A673 (cell line): ENCODE measurements around the gene PLCG1. TPM values are rescaled to one million over a fixed set of nuclear protein-coding genes. Genes with fewer than 3 reads are reported as not detected.

Experiments
- BruUV-seq: library from RNA; stranded (reverse); fragments of 400-500 nt; replicated peaks from 2 replicates; lab custom pipeline; 2021; lab: Mats Ljungman, UMichigan
- CTCF ChIA-PET: fragments of 300-600 bp; sonication (Branson Sonifier 250); formaldehyde crosslinking; loops from one replicate; lab custom pipeline; 2022; ENCODE audit warnings: antibody characterized with exemption; lab: Charles Lee
- POLR2A ChIA-PET: fragments of 300-600 bp; sonication (Branson Sonifier 250); formaldehyde crosslinking; loops from one replicate; lab custom pipeline; 2022; ENCODE audit warnings: antibody characterized with exemption; ENCODE audit not compliant: low non-redundant PET; lab: Charles Lee
- DNase-seq: peaks from one replicate; pipeline ENCODE4 v3.0.0-alpha.2; 2015; ENCODE audit warnings: low spot score
- H3K27ac ChIP-seq: fragments of 200-600 bp; sonication (generic); 2 replicates; pipeline ENCODE4 v1.5.1; 2016; ENCODE audit warnings: mixed run types, low read depth, mild to moderate bottlenecking, mixed read lengths, antibody characterized with exemption, low read length; ENCODE audit not compliant: poor library complexity, severe bottlenecking
- H3K27me3 ChIP-seq: fragments of 200-600 bp; sonication (generic); replicated peaks from 2 replicates; pipeline ENCODE4 v1.6.1; 2017; ENCODE audit warnings: mixed run types, low read depth, mild to moderate bottlenecking, mixed read lengths, antibody characterized with exemption, low read length; ENCODE audit not compliant: insufficient read depth, poor library complexity
- H3K36me3 ChIP-seq: fragments of 200-600 bp; sonication (generic); 2 replicates; pipeline ENCODE4 v1.6.1; 2016; ENCODE audit warnings: mixed run types, mild to moderate bottlenecking, mixed read lengths, antibody characterized with exemption, low read length; ENCODE audit not compliant: insufficient read depth, poor library complexity, severe bottlenecking
- H3K4me1 ChIP-seq: fragments of 200-600 bp; sonication (generic); 2 replicates; pipeline ENCODE4 v1.6.1; 2017; ENCODE audit warnings: mixed run types, mild to moderate bottlenecking, mixed read lengths, antibody characterized with exemption, low read length; ENCODE audit not compliant: insufficient read depth, poor library complexity, severe bottlenecking
- H3K4me3 ChIP-seq: fragments of 200-600 bp; sonication (generic); 2 replicates; pipeline ENCODE4 v1.5.1; 2016; ENCODE audit warnings: low read depth, mixed run types, mild to moderate bottlenecking, mixed read lengths, low read length; ENCODE audit not compliant: poor library complexity, severe bottlenecking
- H3K9me3 ChIP-seq: fragments of 200-600 bp; sonication (generic); 2 replicates; pipeline ENCODE4 v1.6.1; 2016; ENCODE audit warnings: mixed run types, low read depth, mild to moderate bottlenecking, mixed read lengths, antibody characterized with exemption, low read length; ENCODE audit not compliant: poor library complexity, severe bottlenecking
- CTCF ChIP-seq: fragments of 300-800, 200-600 bp; sonication (generic); conservative IDR thresholded peaks from 2 replicates; pipeline ENCODE4 v1.5.1; 2017; ENCODE audit warnings: low read depth, mild to moderate bottlenecking, antibody characterized with exemption, low read length, moderate library complexity, mixed read lengths
- EZH2 ChIP-seq: fragments of 200-600 bp; sonication (generic); IDR thresholded peaks from 2 replicates; pipeline ENCODE4 v1.6.1; 2017; ENCODE audit warnings: borderline replicate concordance, low read depth, mild to moderate bottlenecking, mixed read lengths, antibody characterized with exemption, low read length; ENCODE audit not compliant: poor library complexity, severe bottlenecking
- intact Hi-C: fragments of 100-400 bp; cut with micrococcal nuclease; formaldehyde crosslinking; loops from one replicate; pipeline ENCODE4 v1.10.0; 2022; ENCODE audit not compliant: unreplicated experiment
- total RNA-seq: library from RNA; stranded (reverse); gene quantifications from 2 replicates; pipeline ENCODE4 v1.2.3, GENCODE V29; 2021

The PLCG1 gene
- total RNA-seq, 1 experiment from 2014 or later: 146 TPM

DNA sequence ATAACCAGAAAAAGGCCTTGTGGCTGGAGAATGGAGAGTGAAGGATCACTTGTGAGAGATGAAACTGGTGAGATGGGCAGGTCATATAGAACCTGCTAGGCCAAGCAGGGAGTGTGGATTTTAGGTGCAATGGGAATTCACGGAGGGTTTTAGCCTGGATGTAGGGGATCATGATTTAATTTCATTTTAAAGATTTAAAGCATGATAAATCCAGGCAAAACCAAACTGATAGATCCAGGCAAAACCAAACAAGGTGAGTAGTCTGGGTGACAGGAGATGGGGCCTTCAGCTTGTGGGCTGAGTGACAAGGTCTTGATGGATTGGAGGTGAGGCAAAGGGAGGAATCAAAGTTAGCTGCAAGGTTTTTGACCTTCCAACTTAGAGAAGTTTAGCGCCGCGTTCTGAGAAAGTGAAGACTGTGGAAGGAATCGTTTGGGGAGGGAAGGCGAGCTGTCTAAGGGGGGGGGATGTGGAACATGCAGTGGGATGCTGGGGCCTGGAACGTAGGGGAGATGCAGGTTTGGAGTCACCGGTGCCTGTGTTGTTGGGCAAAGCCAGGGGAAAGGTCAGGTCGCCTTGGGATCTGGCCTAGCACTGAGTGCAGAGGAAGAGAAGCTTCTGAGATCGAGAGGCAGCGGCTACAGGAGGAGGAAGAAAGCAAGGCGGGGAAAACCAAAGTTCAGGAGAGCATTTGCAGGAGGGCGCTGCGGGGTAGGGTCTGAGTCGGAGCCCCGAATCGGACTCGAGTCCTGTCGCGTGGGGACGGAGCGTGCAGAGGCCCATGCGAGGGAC is 1.3 kb upstream of the PLCG1 start:
- ChIA-PET CTCF (interaction anchor here (1.3 to 2.5 kb wide), 3 partner anchors 12 to 204 kb away, joined by 3 to 19 read pairs (median 4); partner anchors contain the start of gene LPIN3), POLR2A (no interaction called here)
- H3K4me3 ChIP-seq: peak overlapping the region; percentile 93
- peaks cover 26% of the 10 kb centered on the region for H3K4me1 ChIP-seq
- H3K27ac ChIP-seq: peak overlapping the region; percentile 92
- H3K27me3 ChIP-seq: no peaks in the 10 kb centered on the region
- no peaks in the 10 kb centered on the region for H3K36me3 ChIP-seq
- H3K9me3 ChIP-seq: no peaks in the 10 kb centered on the region
- no peak for TF ChIP-seq EZH2
- no peak for TF ChIP-seq CTCF
- intact Hi-C loops: loop anchor here (1.0 to 10.0 kb wide), 3 partner anchors 61 to 204 kb away; partner anchors contain the start of gene LPIN3
- peak; percentile 10 for DNase-seq
- BruUV-seq: TSS peak; percentile 57

GRCh38 chr20:41137614-41138474 is 501 bp downstream of the PLCG1 start:
- Histone ChIP-seq H3K4me1 (peaks cover 26% of the 10 kb centered on the region), H3K4me3 (peak overlapping the region; percentile 93), H3K9me3 (no peaks in the 10 kb centered on the region), H3K36me3 (no peaks in the 10 kb centered on the region), H3K27me3 (no peaks in the 10 kb centered on the region), H3K27ac (peak overlapping the region; percentile 92)
- intact Hi-C loops: loop anchor here (5.0 to 10.0 kb wide), 2 partner anchors 63 to 94 kb away; no protein-coding TSS in a partner anchor
- ChIA-PET POLR2A (interaction anchor here (0.6 kb wide), 1 partner anchor 518 kb away, joined by 3 read pairs; no protein-coding TSS in a partner anchor), CTCF (no interaction called here)
- TF ChIP-seq CTCF: no peak
- no TSS peak for BruUV-seq
- DNase-seq: peak; percentile 85

DNA sequence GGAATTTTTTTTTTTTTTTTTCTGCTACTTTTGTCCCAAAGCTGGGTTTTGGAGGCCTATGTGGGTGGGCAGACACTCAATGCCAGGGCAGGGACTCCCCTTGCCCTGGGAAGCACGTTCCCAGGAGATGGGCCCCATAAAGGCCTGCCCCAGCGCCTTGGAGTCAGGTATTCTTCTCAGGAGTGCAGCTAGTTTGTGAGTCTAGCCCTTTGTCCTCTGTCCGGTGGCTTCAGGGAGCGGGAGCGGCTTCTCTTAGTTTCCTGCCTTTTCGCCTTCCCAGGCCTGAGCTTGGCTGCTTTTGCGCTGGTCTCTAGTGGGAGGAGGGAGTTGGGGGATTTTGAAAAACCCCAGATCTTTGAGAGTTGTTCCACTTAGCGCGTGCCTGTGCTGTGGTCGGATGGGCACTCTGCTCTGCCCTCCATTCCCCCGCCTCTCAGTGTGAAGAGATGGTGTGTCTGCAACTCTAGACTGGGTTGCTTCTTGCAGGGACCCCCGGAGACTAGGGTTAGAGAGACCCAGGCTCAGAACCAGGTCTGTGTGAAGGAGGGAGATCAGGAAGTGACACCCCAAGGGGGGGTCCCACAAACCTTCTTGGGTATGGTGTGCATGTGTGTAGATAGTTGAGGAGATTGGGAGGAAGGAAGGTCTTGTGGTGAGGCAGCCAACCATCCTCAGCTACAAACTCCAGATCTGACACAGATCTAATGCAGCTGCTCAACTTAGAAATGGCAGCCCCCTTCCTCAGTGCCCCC is 1.3 kb downstream of the PLCG1 start:
- intact Hi-C loops: loop anchor here (5.0 to 10.0 kb wide), 2 partner anchors 64 to 94 kb away; no protein-coding TSS in a partner anchor
- peak overlapping the region; percentile 93 for H3K4me3 ChIP-seq
- DNase-seq: no peak
- TSS peak; percentile 33 for BruUV-seq
- H3K27ac ChIP-seq: peak overlapping the region; percentile 92
- no peaks in the 10 kb centered on the region for H3K27me3 ChIP-seq
- ChIA-PET POLR2A (interaction anchor here (0.6 kb wide), 1 partner anchor 517 kb away, joined by 3 read pairs; no protein-coding TSS in a partner anchor), CTCF (no interaction called here)
- TF ChIP-seq CTCF: no peak
- TF ChIP-seq EZH2: no peak
- peaks cover 26% of the 10 kb centered on the region for H3K4me1 ChIP-seq
- no peaks in the 10 kb centered on the region for H3K9me3 ChIP-seq
- no peaks in the 10 kb centered on the region for H3K36me3 ChIP-seq
